Measurements from ENCODE around the gene PHACTR4. TPM values are rescaled to one million over a fixed set of nuclear protein-coding genes. Genes with fewer than 3 reads are reported as not detected.
"Not testable (repeated sequence)": the region's sequence is repeated elsewhere in the genome, so short reads cannot be mapped to it uniquely, and the experiment has no call there.

PHACTR4 gene
- polyA plus RNA-seq, 2 donors: 32.2 to 52.2 TPM

DNA sequence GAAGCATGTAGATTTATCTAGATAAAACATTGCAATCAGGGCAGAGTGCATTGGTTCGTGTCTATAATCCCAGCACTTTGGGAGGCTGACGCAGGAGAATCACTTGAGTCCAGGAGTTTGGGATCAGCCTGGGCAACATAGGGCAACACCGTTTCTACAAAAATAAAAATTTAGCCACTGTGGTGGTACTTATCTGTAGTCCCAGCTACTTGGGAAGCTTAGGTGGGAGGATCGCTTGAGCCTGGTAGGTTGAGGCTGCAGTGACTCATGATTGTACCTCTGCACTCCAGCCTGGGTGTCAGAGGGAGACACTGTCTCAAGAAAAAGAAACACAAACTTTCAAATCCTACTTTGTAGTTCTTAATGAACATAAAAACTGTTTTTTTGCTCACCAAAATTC is 72.1 kb downstream of the PHACTR4 start:
- Histone ChIP-seq H3K4me1 (ENCODE audit: control insufficient read depth in 2 of 2, insufficient read depth in 2 of 2, low read length in 1 of 2) (peaks cover 0 to 3% of the 10 kb centered on the region in 2 donors), H3K9me3 (ENCODE audit: control insufficient read depth in 2 of 2, insufficient read depth in 1 of 2, low read depth in 1 of 2, low read length in 1 of 2) (no peaks in the 10 kb centered on the region), H3K27me3 (ENCODE audit: control insufficient read depth in 1 of 2, insufficient read depth in 2 of 2, low read length in 2 of 2) (no peaks in the 10 kb centered on the region), H3K36me3 (ENCODE audit: control insufficient read depth in 2 of 2, insufficient read depth in 2 of 2, low read length in 1 of 2) (no peaks in the 10 kb centered on the region), H3K27ac (ENCODE audit: low read depth in 2 of 2, low read length in 1 of 2) (no peak overlapping the region), H3K4me3 (ENCODE audit: low read depth in 1 of 2, low read length in 2 of 2) (peak overlapping the region in 1 of 2 donors; percentile 24)
- WGBS, 2 donors: 96 to 97% methylated on average over 4 of the region's 4 CpGs

DNA sequence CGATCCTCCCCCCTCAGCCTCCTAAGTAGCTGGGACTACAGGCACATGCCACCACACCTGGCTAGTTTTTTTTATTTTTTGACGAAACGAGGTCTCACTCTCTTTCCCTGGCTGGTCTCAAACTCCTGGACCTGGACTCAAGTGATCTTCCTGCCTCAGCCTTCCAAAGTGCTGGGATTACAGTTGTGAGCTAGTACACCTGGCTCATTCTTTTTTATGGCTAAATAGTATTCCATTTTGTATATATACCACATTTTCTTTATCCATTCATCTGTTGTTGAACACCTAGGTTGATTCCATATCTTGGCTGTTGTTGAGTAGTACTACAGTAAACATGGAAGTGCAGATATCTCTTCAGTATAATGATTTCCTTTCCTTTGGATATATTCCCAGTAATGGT is 74.0 kb downstream of the PHACTR4 start:
- Histone ChIP-seq H3K27me3 (ENCODE audit: control insufficient read depth in 1 of 2, insufficient read depth in 2 of 2, low read length in 2 of 2) (no peaks in the 10 kb centered on the region), H3K4me3 (ENCODE audit: low read depth in 1 of 2, low read length in 2 of 2) (no peak overlapping the region), H3K27ac (ENCODE audit: low read depth in 2 of 2, low read length in 1 of 2) (no peak overlapping the region), H3K4me1 (ENCODE audit: control insufficient read depth in 2 of 2, insufficient read depth in 2 of 2, low read length in 1 of 2) (no peaks in the 10 kb centered on the region), H3K36me3 (ENCODE audit: control insufficient read depth in 2 of 2, insufficient read depth in 2 of 2, low read length in 1 of 2) (no peaks in the 10 kb centered on the region), H3K9me3 (ENCODE audit: control insufficient read depth in 2 of 2, insufficient read depth in 1 of 2, low read depth in 1 of 2, low read length in 1 of 2) (no peaks in the 10 kb centered on the region)
- WGBS, 2 donors: 85 to 95% methylated on average over 3 of the region's 3 CpGs

DNA sequence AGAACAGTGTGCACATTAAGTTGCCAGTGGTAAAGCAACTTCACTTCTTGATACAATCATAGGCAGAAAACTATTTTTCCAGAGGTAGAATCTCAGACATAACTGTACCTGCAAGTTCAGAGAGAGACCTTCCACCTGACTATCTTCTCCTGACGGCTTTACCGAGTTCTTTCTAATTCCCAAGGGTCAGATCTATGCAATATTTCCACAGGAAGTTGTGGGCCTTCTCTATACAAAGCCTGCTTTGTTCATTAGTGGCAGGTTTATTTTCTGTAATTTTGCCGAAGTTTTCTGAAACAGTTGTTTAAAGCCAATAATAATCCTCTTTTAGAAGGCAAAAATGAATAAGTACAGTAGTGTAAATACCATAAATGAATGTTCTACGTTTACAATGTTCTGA is 78.1 kb downstream of the PHACTR4 start:
- peaks cover 0 to 2% of the 10 kb centered on the region in 2 donors for H3K4me1 ChIP-seq (ENCODE audit: control insufficient read depth in 2 of 2, insufficient read depth in 2 of 2, low read length in 1 of 2)
- no peaks in the 10 kb centered on the region for H3K9me3 ChIP-seq (ENCODE audit: control insufficient read depth in 2 of 2, insufficient read depth in 1 of 2, low read depth in 1 of 2, low read length in 1 of 2)
- no peaks in the 10 kb centered on the region for H3K36me3 ChIP-seq (ENCODE audit: control insufficient read depth in 2 of 2, insufficient read depth in 2 of 2, low read length in 1 of 2)
- no peak overlapping the region for H3K4me3 ChIP-seq (ENCODE audit: low read depth in 1 of 2, low read length in 2 of 2)
- 52 to 60% methylated on average over 4 of the region's 4 CpGs for WGBS, 2 donors
- no peaks in the 10 kb centered on the region for H3K27me3 ChIP-seq (ENCODE audit: control insufficient read depth in 1 of 2, insufficient read depth in 2 of 2, low read length in 2 of 2)
- no peak overlapping the region for H3K27ac ChIP-seq (ENCODE audit: low read depth in 2 of 2, low read length in 1 of 2)

DNA sequence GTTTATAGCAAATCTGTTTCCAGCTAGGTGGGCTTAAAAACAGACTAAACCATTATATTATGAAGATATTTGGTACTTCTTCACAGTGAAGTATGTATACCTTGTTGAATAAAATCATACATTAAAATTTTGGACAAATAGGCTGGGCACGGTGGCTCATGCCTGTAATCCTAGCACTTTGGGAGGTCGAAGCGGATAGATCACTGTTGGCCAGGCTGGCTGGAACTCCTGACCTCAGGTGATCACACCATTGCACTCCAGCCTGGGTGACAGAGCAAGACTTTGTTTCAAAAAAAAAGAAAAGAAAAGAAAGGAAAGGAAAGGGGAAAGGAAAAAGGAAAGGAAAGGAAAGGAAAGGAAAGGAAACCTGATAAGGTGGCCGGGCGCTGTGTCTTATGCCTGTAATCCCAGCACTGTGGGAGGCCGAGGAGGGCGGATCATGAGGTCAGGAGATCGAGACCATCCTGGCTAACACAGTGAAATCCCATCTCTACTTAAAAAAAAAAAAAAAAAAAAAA is 78.6 kb downstream of the PHACTR4 start:
- not testable (repeated sequence) for H3K27ac ChIP-seq (ENCODE audit: low read depth in 2 of 2, low read length in 1 of 2); H3K4me3 ChIP-seq (ENCODE audit: low read depth in 1 of 2, low read length in 2 of 2); H3K9me3 ChIP-seq (ENCODE audit: control insufficient read depth in 2 of 2, insufficient read depth in 1 of 2, low read depth in 1 of 2, low read length in 1 of 2); H3K4me1 ChIP-seq (ENCODE audit: control insufficient read depth in 2 of 2, insufficient read depth in 2 of 2, low read length in 1 of 2); H3K36me3 ChIP-seq (ENCODE audit: control insufficient read depth in 2 of 2, insufficient read depth in 2 of 2, low read length in 1 of 2); H3K27me3 ChIP-seq (ENCODE audit: control insufficient read depth in 1 of 2, insufficient read depth in 2 of 2, low read length in 2 of 2)
- 90 to 92% methylated on average over 8 of the region's 8 CpGs for WGBS, 2 donors

DNA sequence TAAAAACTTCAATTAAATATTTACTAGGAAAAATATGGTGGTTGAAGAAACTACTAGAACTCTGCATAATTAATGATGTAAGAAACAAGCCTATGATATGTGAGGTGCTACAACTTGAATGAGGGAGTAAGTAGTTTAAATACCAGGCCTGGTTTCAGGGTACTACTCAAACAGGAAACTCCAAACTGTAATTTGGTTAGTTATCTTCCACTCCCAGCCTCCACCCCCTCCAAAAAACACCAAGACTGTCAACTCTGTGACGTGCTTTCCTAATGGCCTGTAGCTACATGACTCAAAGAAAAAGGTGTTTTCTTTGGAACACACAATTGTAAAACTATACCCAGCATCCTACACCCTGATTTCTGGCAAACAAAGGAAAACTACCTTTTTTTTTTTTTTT is 80.4 kb downstream of the PHACTR4 start:
- Histone ChIP-seq H3K36me3 (ENCODE audit: control insufficient read depth in 2 of 2, insufficient read depth in 2 of 2, low read length in 1 of 2) (no peaks in the 10 kb centered on the region), H3K27ac (ENCODE audit: low read depth in 2 of 2, low read length in 1 of 2) (no peak overlapping the region), H3K4me1 (ENCODE audit: control insufficient read depth in 2 of 2, insufficient read depth in 2 of 2, low read length in 1 of 2) (peaks cover 0 to 2% of the 10 kb centered on the region in 2 donors), H3K4me3 (ENCODE audit: low read depth in 1 of 2, low read length in 2 of 2) (no peak overlapping the region), H3K27me3 (ENCODE audit: control insufficient read depth in 1 of 2, insufficient read depth in 2 of 2, low read length in 2 of 2) (no peaks in the 10 kb centered on the region), H3K9me3 (ENCODE audit: control insufficient read depth in 2 of 2, insufficient read depth in 1 of 2, low read depth in 1 of 2, low read length in 1 of 2) (no peaks in the 10 kb centered on the region)
- WGBS, 2 donors: 36 to 47% methylated on average over 1 of the region's 1 CpG

DNA sequence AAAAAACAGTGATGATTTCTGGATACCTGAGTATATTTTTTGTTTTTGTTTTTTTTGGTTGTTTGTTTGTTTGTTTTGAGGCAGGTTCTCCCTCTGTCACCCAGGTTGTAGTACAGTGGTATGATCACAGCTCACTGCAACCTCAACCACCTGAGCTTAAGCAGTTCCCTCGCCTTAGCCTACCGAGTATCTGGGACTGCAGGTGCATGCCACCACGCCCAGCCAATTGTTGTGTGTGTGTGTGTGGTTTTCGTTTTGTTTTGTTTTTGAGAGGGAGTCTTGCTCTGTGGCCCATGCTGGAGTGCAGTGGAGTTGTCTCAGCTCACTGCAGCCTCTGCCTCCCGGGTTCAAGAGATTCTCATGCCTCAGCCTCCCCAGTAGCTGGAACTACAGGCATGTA is 81.0 kb downstream of the PHACTR4 start:
- peak overlapping the region in 1 of 2 donors; percentile 26 for H3K27ac ChIP-seq (ENCODE audit: low read depth in 2 of 2, low read length in 1 of 2)
- no peak overlapping the region for H3K4me3 ChIP-seq (ENCODE audit: low read depth in 1 of 2, low read length in 2 of 2)
- H3K36me3 ChIP-seq (ENCODE audit: control insufficient read depth in 2 of 2, insufficient read depth in 2 of 2, low read length in 1 of 2): no peaks in the 10 kb centered on the region
- no peaks in the 10 kb centered on the region for H3K27me3 ChIP-seq (ENCODE audit: control insufficient read depth in 1 of 2, insufficient read depth in 2 of 2, low read length in 2 of 2)
- WGBS, 2 donors: 65 to 67% methylated on average over 5 of the region's 5 CpGs
- H3K4me1 ChIP-seq (ENCODE audit: control insufficient read depth in 2 of 2, insufficient read depth in 2 of 2, low read length in 1 of 2): peaks cover 0 to 2% of the 10 kb centered on the region in 2 donors
- no peaks in the 10 kb centered on the region for H3K9me3 ChIP-seq (ENCODE audit: control insufficient read depth in 2 of 2, insufficient read depth in 1 of 2, low read depth in 1 of 2, low read length in 1 of 2)

DNA sequence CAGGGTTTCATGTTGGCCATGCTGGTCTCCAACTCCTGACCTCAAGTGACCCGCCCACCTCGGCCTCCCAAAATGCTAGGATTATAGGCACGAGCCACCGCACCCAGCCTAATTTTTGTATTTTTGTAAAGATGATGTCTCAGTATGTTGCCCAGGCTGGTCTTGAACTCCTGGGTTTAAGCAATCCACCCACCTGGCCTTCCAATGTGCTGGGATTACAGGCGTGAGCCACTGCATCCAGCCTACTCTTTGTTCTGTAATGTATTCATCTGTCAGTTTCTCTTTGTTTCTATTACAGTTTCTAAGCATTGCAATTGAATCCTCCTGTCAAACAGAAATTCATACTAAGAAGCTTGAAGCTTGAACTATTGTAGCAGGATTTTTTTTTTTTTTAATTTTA is 81.5 kb downstream of the PHACTR4 start:
- no peaks in the 10 kb centered on the region for H3K9me3 ChIP-seq (ENCODE audit: control insufficient read depth in 2 of 2, insufficient read depth in 1 of 2, low read depth in 1 of 2, low read length in 1 of 2)
- no peaks in the 10 kb centered on the region for H3K27me3 ChIP-seq (ENCODE audit: control insufficient read depth in 1 of 2, insufficient read depth in 2 of 2, low read length in 2 of 2)
- H3K36me3 ChIP-seq (ENCODE audit: control insufficient read depth in 2 of 2, insufficient read depth in 2 of 2, low read length in 1 of 2): peaks cover 0 to under 1% of the 10 kb centered on the region in 2 donors
- H3K4me1 ChIP-seq (ENCODE audit: control insufficient read depth in 2 of 2, insufficient read depth in 2 of 2, low read length in 1 of 2): peaks cover 0 to 2% of the 10 kb centered on the region in 2 donors
- no peak overlapping the region for H3K4me3 ChIP-seq (ENCODE audit: low read depth in 1 of 2, low read length in 2 of 2)
- WGBS, 2 donors: 90 to 93% methylated on average over 5 of the region's 5 CpGs
- H3K27ac ChIP-seq (ENCODE audit: low read depth in 2 of 2, low read length in 1 of 2): no peak overlapping the region

DNA sequence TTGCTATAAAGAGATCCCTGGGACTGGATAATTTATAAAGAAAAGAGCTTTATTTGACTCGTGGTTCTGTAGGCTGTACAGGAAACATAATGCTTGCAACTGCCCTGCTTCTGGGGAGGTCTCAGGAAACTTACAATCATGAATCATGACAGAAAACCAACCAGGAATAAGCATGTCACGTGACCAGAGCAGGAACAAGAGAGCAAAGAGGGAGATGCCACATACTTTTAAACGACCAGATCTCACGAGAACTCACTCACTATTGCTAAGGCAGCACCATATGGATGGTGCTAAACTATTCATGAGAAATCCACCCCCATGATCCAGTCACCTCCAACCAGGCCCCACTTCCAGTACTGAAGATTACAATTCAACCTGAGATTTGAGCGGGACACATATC is 86.5 kb downstream of the PHACTR4 start:
- Histone ChIP-seq H3K9me3 (ENCODE audit: control insufficient read depth in 2 of 2, insufficient read depth in 1 of 2, low read depth in 1 of 2, low read length in 1 of 2) (no peaks in the 10 kb centered on the region), H3K27me3 (ENCODE audit: control insufficient read depth in 1 of 2, insufficient read depth in 2 of 2, low read length in 2 of 2) (no peaks in the 10 kb centered on the region), H3K4me1 (ENCODE audit: control insufficient read depth in 2 of 2, insufficient read depth in 2 of 2, low read length in 1 of 2) (no peaks in the 10 kb centered on the region), H3K27ac (ENCODE audit: low read depth in 2 of 2, low read length in 1 of 2) (no peak overlapping the region), H3K4me3 (ENCODE audit: low read depth in 1 of 2, low read length in 2 of 2) (no peak overlapping the region), H3K36me3 (ENCODE audit: control insufficient read depth in 2 of 2, insufficient read depth in 2 of 2, low read length in 1 of 2) (peaks cover 0 to 4% of the 10 kb centered on the region in 2 donors)
- WGBS, 2 donors: 64 to 69% methylated on average over 5 of the region's 5 CpGs

GRCh38 chr1:28457678-28458077 is 88.1 kb downstream of the PHACTR4 start:
- no peaks in the 10 kb centered on the region for H3K27me3 ChIP-seq (ENCODE audit: control insufficient read depth in 1 of 2, insufficient read depth in 2 of 2, low read length in 2 of 2)
- no peaks in the 10 kb centered on the region for H3K4me1 ChIP-seq (ENCODE audit: control insufficient read depth in 2 of 2, insufficient read depth in 2 of 2, low read length in 1 of 2)
- WGBS, 2 donors: 85 to 90% methylated on average over 1 of the region's 1 CpG
- no peak overlapping the region for H3K4me3 ChIP-seq (ENCODE audit: low read depth in 1 of 2, low read length in 2 of 2)
- no peaks in the 10 kb centered on the region for H3K9me3 ChIP-seq (ENCODE audit: control insufficient read depth in 2 of 2, insufficient read depth in 1 of 2, low read depth in 1 of 2, low read length in 1 of 2)
- peak overlapping the region in 1 of 2 donors; percentile 15 for H3K27ac ChIP-seq (ENCODE audit: low read depth in 2 of 2, low read length in 1 of 2)
- peaks cover 0 to 4% of the 10 kb centered on the region in 2 donors for H3K36me3 ChIP-seq (ENCODE audit: control insufficient read depth in 2 of 2, insufficient read depth in 2 of 2, low read length in 1 of 2)
